GM23338 (cell line): ENCODE data around the gene CNTNAP2.

Source experiments
- EZH2 ChIP-seq: fragments of 200-600 bp; sonication (generic); IDR thresholded peaks from one replicate; pipeline ENCODE4 v1.8.0; 2017; ENCODE audit warnings: antibody characterized with exemption, mild to moderate bottlenecking, low read depth; ENCODE audit not compliant: unreplicated experiment
- EZH2phosphoT487 ChIP-seq: fragments of 200-600 bp; sonication (generic); IDR thresholded peaks from one replicate; pipeline ENCODE4 v1.8.1; 2018; ENCODE audit warnings: antibody characterized with exemption; ENCODE audit not compliant: unreplicated experiment
- POLR2AphosphoS5 ChIP-seq: IDR thresholded peaks from 2 replicates; pipeline ENCODE4 v1.6.1; 2016; ENCODE audit warnings: antibody characterized with exemption, low read depth
- TF ChIP-seq, protein P1 (sequence below), 2 experiments: fragments of 200-600 bp in 1 of 2; sonication (generic) in 1 of 2; conservative IDR thresholded peaks; 2 replicates each; pipeline versions ENCODE4 v1.5.1 to v1.6.1; 2016 to 2017; ENCODE audit warnings: antibody characterized with exemption in 2 of 2, low read depth in 2 of 2, mild to moderate bottlenecking in 2 of 2, moderate library complexity in 1 of 2

DNA sequence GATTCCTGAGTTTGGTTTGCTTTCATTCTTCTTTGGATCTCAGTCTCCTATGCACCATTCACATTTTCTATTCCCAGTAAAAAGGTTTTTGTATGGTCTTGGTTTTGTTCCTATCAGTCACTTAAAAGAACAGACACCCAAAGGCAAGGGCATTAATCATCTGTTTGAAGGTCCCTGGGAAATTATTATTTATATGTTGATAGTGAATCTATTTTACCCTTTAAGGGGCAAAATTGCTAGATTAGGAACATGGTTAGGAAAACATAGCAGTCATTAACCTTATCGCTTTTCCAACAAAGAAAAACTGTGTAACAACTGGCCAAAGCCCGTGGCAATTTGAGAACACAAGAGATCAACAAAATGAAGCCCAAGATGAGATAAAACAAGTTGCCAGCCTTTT, 1327.3 kb downstream of the CNTNAP2 start:
- TF ChIP-seq, protein P1, sequence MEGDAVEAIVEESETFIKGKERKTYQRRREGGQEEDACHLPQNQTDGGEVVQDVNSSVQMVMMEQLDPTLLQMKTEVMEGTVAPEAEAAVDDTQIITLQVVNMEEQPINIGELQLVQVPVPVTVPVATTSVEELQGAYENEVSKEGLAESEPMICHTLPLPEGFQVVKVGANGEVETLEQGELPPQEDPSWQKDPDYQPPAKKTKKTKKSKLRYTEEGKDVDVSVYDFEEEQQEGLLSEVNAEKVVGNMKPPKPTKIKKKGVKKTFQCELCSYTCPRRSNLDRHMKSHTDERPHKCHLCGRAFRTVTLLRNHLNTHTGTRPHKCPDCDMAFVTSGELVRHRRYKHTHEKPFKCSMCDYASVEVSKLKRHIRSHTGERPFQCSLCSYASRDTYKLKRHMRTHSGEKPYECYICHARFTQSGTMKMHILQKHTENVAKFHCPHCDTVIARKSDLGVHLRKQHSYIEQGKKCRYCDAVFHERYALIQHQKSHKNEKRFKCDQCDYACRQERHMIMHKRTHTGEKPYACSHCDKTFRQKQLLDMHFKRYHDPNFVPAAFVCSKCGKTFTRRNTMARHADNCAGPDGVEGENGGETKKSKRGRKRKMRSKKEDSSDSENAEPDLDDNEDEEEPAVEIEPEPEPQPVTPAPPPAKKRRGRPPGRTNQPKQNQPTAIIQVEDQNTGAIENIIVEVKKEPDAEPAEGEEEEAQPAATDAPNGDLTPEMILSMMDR (conservative IDR thresholded peaks at IDR 0.05; ENCODE audit: low read depth in 2 of 2) = no peak
- TF ChIP-seq EZH2phosphoT487 (no peak), POLR2AphosphoS5 (no peak), EZH2 (no peak)
